Measurements from ENCODE around the gene SBNO1.
"Not testable (repeated sequence)": the region's sequence is repeated elsewhere in the genome, so short reads cannot be mapped to it uniquely, and the experiment has no call there.

The SBNO1 gene

GRCh38 chr12:123337070-123337469, 27.6 kb downstream of the SBNO1 start:
- DNase-seq = no peak

- DNase-seq = no peak
These were observed 28.1 kb downstream of the SBNO1 start for GRCh38 chr12:123336530-123336929.

- DNase-seq = no peak
These were observed 29.2 kb downstream of the SBNO1 start for GRCh38 chr12:123335490-123335889.

GRCh38 chr12:123329799-123330198, 34.8 kb downstream of the SBNO1 start:
- no peak for DNase-seq

- DNase-seq = no peak
These were observed 44.8 kb downstream of the SBNO1 start for GRCh38 chr12:123319826-123320225.

- no peak for DNase-seq
These were observed 45.4 kb downstream of the SBNO1 start for GRCh38 chr12:123319273-123319672.

- not testable (repeated sequence) for DNase-seq
These were observed 51.6 kb downstream of the SBNO1 start for GRCh38 chr12:123313046-123313445.

- DNase-seq = no peak
These were observed 58.4 kb downstream of the SBNO1 start for GRCh38 chr12:123306200-123306599.

- no peak for DNase-seq
These were observed 59.5 kb downstream of the SBNO1 start for GRCh38 chr12:123305136-123305535.

GRCh38 chr12:123293178-123293760, 71.4 kb downstream of the SBNO1 start:
- no peak for DNase-seq

GRCh38 chr12:123289911-123290310, 74.7 kb downstream of the SBNO1 start:
- DNase-seq = no peak

GRCh38 chr12:123288751-123289346, 75.8 kb downstream of the SBNO1 start:
- no peak for DNase-seq

GRCh38 chr12:123286652-123287373, 77.8 kb downstream of the SBNO1 start:
- no peak for DNase-seq

GRCh38 chr12:123284669-123285068, 80.0 kb downstream of the SBNO1 start:
- no peak for DNase-seq

- DNase-seq = no peak
These were observed 81.2 kb downstream of the SBNO1 start for GRCh38 chr12:123283461-123283860.

GRCh38 chr12:123282111-123282510, 82.5 kb downstream of the SBNO1 start:
- no peak for DNase-seq

- no peak for DNase-seq
These were observed 83.7 kb downstream of the SBNO1 start for GRCh38 chr12:123280971-123281370.

GRCh38 chr12:123278101-123278627, 86.5 kb downstream of the SBNO1 start:
- DNase-seq = no peak

- no peak for DNase-seq
These were observed 91.5 kb downstream of the SBNO1 start for GRCh38 chr12:123273166-123273565.

GRCh38 chr12:123271001-123271668, 93.5 kb downstream of the SBNO1 start:
- DNase-seq = peak; percentile 64

GRCh38 chr12:123270214-123271000, 94.2 kb downstream of the SBNO1 start:
- no peak for DNase-seq

- no peak for DNase-seq
These were observed 94.8 kb downstream of the SBNO1 start for GRCh38 chr12:123269896-123270213.

GRCh38 chr12:123269395-123269892, 95.2 kb downstream of the SBNO1 start:
- no peak for DNase-seq

Data from effector CD4-positive, alpha-beta T cell (primary cell).